Measurements from ENCODE around the gene ENGASE.

DNA sequence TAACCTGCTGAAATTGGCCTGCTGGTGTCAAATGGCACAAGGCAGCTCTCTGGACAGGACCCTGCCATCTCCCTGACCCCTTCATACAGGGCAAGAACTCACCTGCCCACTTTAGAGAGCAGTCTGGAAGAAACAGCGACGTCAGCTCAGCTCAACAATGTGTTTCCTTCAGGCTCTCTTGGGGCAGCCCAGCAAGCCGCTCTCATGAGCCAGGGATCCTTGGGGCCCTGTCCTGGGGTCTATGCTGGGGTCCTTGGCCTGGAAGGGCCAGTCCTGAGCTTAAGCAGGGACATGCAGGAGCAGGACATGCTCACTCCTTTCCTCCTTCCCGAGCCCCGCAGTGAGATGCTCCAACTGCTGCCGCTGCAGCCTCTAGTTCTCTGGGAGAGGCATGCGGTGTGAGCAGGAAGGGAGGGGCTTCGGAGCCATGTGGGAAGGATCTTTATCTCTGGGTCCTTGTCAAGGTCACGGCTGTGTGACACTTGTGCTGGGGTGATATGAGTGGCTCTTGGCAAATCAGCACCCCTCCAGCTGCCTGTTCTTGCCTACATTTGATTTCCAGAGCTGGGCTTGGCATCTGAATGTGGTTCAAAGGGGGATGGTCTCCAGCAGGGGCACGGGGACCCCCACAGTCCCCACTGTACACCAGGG lies 47.2 kb upstream of the ENGASE start:
- TF ChIP-seq, protein P1, sequence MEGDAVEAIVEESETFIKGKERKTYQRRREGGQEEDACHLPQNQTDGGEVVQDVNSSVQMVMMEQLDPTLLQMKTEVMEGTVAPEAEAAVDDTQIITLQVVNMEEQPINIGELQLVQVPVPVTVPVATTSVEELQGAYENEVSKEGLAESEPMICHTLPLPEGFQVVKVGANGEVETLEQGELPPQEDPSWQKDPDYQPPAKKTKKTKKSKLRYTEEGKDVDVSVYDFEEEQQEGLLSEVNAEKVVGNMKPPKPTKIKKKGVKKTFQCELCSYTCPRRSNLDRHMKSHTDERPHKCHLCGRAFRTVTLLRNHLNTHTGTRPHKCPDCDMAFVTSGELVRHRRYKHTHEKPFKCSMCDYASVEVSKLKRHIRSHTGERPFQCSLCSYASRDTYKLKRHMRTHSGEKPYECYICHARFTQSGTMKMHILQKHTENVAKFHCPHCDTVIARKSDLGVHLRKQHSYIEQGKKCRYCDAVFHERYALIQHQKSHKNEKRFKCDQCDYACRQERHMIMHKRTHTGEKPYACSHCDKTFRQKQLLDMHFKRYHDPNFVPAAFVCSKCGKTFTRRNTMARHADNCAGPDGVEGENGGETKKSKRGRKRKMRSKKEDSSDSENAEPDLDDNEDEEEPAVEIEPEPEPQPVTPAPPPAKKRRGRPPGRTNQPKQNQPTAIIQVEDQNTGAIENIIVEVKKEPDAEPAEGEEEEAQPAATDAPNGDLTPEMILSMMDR (IDR thresholded peaks at IDR 0.05) = no peak
- no peak for TF ChIP-seq POLR2A (IDR thresholded peaks at IDR 0.05)
